ENCODE measurements around the gene C19orf38. TPM values are rescaled to one million over a fixed set of nuclear protein-coding genes. Genes with fewer than 3 reads are reported as not detected.

The C19orf38 gene
- total and polyA plus RNA-seq, 8 donors, result 0.31 to 1.00 (median 0.75) TPM; not detected in 1

DNA sequence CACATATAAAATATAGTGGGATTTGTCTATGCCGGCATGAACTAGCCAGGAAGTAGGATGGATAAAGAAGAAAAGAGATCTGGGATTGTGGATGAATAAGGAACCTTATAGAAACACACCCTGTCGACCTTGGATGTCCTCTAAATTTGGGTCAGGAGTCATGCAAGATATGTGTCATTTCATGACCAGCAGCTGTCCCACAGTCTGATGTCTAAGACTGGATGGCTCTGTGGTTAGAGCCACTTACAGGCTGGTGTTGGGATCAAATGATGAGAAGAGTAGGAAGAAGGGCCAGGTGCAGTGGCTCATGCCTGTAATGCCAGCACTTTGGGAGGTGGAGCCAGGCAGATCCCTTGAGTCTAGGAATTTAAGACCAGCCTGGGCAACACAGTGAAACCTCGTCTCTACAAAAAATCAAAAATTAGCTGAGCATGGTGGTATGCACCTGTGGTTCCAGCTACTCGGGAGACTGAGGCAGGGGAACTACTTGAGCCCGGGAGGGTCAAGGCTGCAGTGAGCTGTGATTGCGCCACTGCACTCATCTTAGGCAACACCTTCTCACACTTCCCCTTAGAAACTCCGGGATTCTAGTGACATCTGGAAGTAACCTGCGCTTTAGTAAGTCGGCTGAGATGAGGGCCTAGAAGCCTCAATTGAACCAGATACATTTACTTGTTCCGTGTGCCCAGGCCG, 43.0 kb upstream of the C19orf38 start:
- TF ChIP-seq, protein P1, sequence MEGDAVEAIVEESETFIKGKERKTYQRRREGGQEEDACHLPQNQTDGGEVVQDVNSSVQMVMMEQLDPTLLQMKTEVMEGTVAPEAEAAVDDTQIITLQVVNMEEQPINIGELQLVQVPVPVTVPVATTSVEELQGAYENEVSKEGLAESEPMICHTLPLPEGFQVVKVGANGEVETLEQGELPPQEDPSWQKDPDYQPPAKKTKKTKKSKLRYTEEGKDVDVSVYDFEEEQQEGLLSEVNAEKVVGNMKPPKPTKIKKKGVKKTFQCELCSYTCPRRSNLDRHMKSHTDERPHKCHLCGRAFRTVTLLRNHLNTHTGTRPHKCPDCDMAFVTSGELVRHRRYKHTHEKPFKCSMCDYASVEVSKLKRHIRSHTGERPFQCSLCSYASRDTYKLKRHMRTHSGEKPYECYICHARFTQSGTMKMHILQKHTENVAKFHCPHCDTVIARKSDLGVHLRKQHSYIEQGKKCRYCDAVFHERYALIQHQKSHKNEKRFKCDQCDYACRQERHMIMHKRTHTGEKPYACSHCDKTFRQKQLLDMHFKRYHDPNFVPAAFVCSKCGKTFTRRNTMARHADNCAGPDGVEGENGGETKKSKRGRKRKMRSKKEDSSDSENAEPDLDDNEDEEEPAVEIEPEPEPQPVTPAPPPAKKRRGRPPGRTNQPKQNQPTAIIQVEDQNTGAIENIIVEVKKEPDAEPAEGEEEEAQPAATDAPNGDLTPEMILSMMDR (IDR thresholded peaks at IDR 0.05), result no peak
- H3K27me3 ChIP-seq, result no peaks in the 10 kb centered on the region
- 94 to 96% methylated on average over 11 of the region's 11 CpGs for WGBS, 2 donors
- ATAC-seq (peak in 1 of 4 donors; percentile 31), FAIRE-seq (no peak), DNase-seq (no peak)
- no peak overlapping the region for H3K27ac ChIP-seq
- H3K9me3 ChIP-seq, result no peaks in the 10 kb centered on the region
- intact Hi-C loops (cut with DNase I), result no loop called here
- peaks cover 5 to 47% (median 5%) of the 10 kb centered on the region in 3 donors for H3K36me3 ChIP-seq
- H3K4me1 ChIP-seq, result no peaks in the 10 kb centered on the region
- H3K4me3 ChIP-seq, result no peak overlapping the region

DNA sequence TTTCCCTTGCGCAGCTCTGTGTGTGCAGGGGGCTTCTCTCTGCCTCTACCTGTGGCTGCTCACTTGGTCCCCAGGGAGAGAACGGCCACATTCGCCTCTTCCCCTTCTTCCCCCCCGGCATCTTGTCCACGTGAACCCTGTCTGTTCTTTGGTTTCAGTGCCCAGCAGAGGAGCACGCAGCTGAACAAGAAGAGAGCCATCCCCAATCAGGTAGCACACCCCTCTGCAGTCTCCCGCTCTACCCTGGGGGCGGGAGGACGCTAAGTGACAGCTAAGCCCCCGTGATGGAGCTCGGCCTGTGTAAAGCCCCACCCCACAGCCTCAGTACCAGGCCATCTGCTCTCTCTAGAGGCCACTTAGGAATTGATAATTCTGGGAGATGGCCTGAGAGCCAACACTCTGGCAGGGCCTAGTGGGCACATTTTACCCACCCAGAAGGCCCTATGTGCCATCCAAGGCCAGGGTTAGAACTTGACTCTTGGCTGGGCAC, 42.4 kb upstream of the C19orf38 start:
- H3K9me3 ChIP-seq, result no peaks in the 10 kb centered on the region
- WGBS, 2 donors, result 92 to 93% methylated on average over 11 of the region's 11 CpGs
- DNase-seq (no peak), ATAC-seq (no peak), FAIRE-seq (no peak)
- intact Hi-C loops (cut with DNase I), result no loop called here
- no peak overlapping the region for H3K27ac ChIP-seq
- H3K4me3 ChIP-seq, result no peak overlapping the region
- no peaks in the 10 kb centered on the region for H3K27me3 ChIP-seq
- H3K4me1 ChIP-seq, result no peaks in the 10 kb centered on the region
- peaks cover 5 to 53% (median 6%) of the 10 kb centered on the region in 3 donors for H3K36me3 ChIP-seq
- TF ChIP-seq, protein P1 (IDR thresholded peaks at IDR 0.05), result no peak

DNA sequence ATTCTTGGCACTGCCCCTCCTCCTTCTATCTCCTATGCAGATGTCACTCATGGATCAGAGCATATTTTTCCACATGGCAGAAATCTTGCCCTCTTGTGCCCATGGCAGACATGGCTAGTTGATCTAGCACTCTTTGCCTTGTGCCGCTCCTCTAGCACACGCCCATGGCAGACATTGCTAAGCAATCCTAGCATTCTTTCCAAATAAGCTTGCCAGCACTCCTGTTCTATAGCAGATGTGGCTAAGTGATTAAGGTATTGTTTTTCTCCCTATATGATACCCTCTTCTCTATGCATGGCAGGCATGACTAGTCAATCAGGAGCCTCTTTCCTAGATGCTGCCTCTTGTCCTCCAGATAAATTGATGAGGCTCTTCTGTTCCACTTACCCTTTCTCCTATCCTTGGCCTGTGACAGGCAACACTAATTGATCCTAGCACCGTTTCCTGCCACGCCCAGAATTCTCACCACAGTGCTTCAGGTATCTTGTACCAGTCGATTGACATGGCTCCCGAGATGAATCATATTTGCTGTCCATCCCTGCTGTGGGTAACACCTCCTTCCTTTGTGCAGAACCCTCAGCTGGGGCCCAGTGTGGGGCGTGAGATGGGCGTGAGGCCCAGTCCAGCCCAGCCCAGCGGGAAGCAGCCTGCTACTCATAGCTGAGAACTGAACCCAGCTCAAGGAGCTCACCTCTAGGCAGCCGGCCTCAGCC, 39.1 kb upstream of the C19orf38 start:
- no peak for DNase-seq
- H3K4me3 ChIP-seq, result no peak overlapping the region
- H3K4me1 ChIP-seq, result no peaks in the 10 kb centered on the region
- intact Hi-C loops (cut with DNase I), result no loop called here
- no peaks in the 10 kb centered on the region for H3K9me3 ChIP-seq
- no peaks in the 10 kb centered on the region for H3K27me3 ChIP-seq
- FAIRE-seq, result no peak
- H3K27ac ChIP-seq, result no peak overlapping the region
- TF ChIP-seq, protein P1 (IDR thresholded peaks at IDR 0.05), result no peak
- H3K36me3 ChIP-seq, result peaks cover 5 to 49% (median 17%) of the 10 kb centered on the region in 3 donors
- ATAC-seq, result peak in 3 of 4 donors; percentile 11 to 27 (median 22)
- 85 to 88% methylated on average over 10 of the region's 10 CpGs for WGBS, 2 donors

DNA sequence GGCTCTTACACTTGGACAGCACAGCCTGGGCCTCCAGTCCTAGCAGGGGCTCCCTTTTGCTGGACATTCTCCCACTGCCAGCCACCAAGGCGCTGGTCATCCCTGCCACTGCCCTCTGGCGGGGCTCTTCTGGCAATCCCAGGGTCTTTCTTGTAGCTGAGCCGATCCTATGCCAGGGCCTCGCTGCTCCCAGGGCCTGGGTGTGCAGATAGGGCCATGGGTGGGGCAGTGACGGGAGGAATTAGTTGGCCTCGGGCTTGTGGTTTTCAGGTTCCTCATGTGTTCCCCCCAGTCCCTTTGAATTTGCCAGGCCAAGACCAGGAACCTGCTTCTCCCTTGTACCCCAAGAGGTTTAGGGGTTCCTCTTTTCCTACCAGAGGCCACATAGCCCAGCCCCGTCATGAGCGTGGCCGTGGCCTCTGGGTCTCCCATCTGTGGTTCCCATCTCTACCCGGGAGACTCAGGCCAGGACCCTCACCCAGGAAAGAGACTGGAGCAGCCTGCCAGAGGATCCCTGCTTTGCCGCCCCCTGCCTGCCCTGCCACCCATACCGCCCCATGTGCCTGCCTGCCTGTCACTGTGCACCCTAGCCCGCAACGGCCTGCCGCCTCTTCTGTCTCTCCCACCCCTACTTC, 38.4 kb upstream of the C19orf38 start:
- no peak for DNase-seq
- peaks cover 0 to 50% (median 14%) of the 10 kb centered on the region in 3 donors for H3K36me3 ChIP-seq
- FAIRE-seq, result no peak
- no peaks in the 10 kb centered on the region for H3K9me3 ChIP-seq
- TF ChIP-seq, protein P1 (IDR thresholded peaks at IDR 0.05), result no peak
- no peak overlapping the region for H3K4me3 ChIP-seq
- intact Hi-C loops (cut with DNase I), result no loop called here
- H3K4me1 ChIP-seq, result no peaks in the 10 kb centered on the region
- H3K27me3 ChIP-seq, result no peaks in the 10 kb centered on the region
- WGBS, 2 donors, result 91 to 93% methylated on average over 15 of the region's 15 CpGs
- peak in 2 of 4 donors; percentile 12 to 13 for ATAC-seq
- no peak overlapping the region for H3K27ac ChIP-seq
